SK-N-SH (cell line): Measurements from ENCODE around the gene SLC25A25.

Experiments used
- MAX ChIP-seq: IDR thresholded peaks from 2 replicates; pipeline ENCODE4 v1.4.0; 2012; ENCODE audit warnings: low read depth
- POLR2AphosphoS5 ChIP-seq: IDR thresholded peaks from 2 replicates; pipeline ENCODE4 v1.6.1; 2012; ENCODE audit warnings: low read depth, low read length

GRCh38 chr9:128047231-128047630 is 20.8 kb upstream of the SLC25A25 start:
- TF ChIP-seq MAX (no peak), POLR2AphosphoS5 (no peak)
